Measurements from ENCODE around the gene SBF2. TPM values are rescaled to one million over a fixed set of nuclear protein-coding genes. Genes with fewer than 3 reads are reported as not detected.

The SBF2 gene
- total RNA-seq, 4 donors from 2014 or later: 53.8 to 125 (median 76.4) TPM

- DNase-seq (ENCODE audit: low spot score) (no peak), ATAC-seq (ENCODE audit: low FRiP score) (no peak)
- TF ChIP-seq CTCF (IDR thresholded peaks at IDR 0.05): no peak
Observed at GRCh38 chr11:10114593-10115404, 179.2 kb downstream of the SBF2 start.

DNA sequence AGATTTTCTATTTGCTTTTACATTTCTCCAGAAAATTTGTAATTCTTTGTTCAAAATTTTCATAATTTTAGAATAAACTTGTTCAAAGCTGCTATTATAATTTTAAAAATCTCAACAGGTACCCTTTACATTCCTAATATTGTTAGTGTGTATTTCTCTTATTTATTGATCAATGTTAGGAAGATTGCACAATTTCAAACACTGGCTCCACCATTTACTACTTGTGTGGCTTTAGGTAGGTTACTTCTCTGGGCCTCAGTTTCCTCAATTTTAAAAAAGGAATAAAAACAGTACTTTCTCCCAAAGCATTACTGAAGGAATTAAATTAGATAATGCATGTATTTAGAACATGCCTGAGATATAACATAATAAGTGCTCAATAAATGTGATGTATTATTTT is 180.2 kb downstream of the SBF2 start:
- TF ChIP-seq CTCF (IDR thresholded peaks at IDR 0.05): no peak
- DNase-seq (ENCODE audit: low spot score) (no peak), ATAC-seq (ENCODE audit: low FRiP score) (no peak)

- DNase-seq (ENCODE audit: low spot score) (no peak), ATAC-seq (ENCODE audit: low FRiP score) (no peak)
- TF ChIP-seq CTCF (IDR thresholded peaks at IDR 0.05): no peak
Observed at GRCh38 chr11:10109806-10110205, 184.2 kb downstream of the SBF2 start.

DNA sequence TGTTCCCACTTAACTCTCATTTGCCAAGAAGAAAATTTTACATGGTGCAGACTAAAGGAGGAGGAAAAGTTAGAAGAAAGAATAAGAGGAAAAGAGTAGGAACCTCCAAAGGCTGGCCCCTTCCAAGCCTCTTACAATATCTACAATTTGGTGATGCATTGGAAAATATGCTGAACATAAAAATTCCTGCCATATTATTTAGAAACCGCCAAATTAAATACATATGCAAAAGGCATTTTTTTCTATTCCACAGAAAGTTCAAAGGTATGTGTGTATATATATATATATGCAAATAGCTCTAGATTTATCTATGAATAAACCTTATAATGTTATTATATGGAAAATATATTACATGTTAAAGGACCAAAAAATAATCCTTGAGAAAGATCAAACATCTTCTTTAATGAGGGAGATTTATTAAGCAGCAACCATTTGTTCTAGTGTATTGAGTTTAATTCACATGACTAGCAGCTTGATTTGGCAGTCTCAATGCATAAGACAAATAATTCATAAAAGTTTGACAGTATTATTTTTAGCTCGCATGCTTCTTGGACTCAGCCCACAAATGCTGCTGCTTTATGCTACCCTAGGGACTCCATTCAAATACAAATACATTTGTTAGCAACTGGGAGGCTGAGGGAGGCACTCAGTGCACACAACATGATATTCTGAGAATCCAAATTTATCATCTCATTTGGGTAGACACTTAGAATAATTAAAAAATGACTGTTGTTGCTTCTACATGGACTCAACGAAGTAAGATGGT is 184.9 kb downstream of the SBF2 start:
- TF ChIP-seq CTCF (IDR thresholded peaks at IDR 0.05): no peak
- no peak for DNase-seq (ENCODE audit: low spot score)
- ATAC-seq (ENCODE audit: low FRiP score): peak; percentile 37

GRCh38 chr11:10107497-10107896 is 186.5 kb downstream of the SBF2 start:
- TF ChIP-seq CTCF (IDR thresholded peaks at IDR 0.05): no peak
- DNase-seq (ENCODE audit: low spot score) (no peak), ATAC-seq (ENCODE audit: low FRiP score) (no peak)

GRCh38 chr11:10097615-10098014 is 196.4 kb downstream of the SBF2 start:
- ATAC-seq (ENCODE audit: low FRiP score) (no peak), DNase-seq (ENCODE audit: low spot score) (no peak)
- TF ChIP-seq CTCF (IDR thresholded peaks at IDR 0.05): no peak
